Natural killer cell (primary cell): ENCODE measurements around the gene YIF1A. TPM values are rescaled to one million over a fixed set of nuclear protein-coding genes. Genes with fewer than 3 reads are reported as not detected.

Source experiments
- ATAC-seq, 3 donors: fragments of 150-1000 bp in 2 of 3; fragments of 200-7000 bp in 1 of 3; cut with Tn5 transposase; 1 replicate in 1 of 3; 2 replicates in 2 of 3; pipeline ENCODE4 v1.10.0; 2021; ENCODE audit warnings: mild to moderate bottlenecking in 2 of 3, moderate library complexity in 2 of 3
- DNase-seq, 2 donors: peaks; one replicate each; pipeline versions ENCODE4 v3.0.0 to v3.0.0-alpha.2; 2013 to 2021; ENCODE audit warnings: mixed read lengths in 1 of 2
- H3K27ac ChIP-seq: one replicate; pipeline ENCODE4 v1.5.1; 2013; ENCODE audit warnings: mild to moderate bottlenecking, low read length
- H3K27me3 ChIP-seq: one replicate; pipeline ENCODE4 v1.6.1; 2013; ENCODE audit warnings: low read length; ENCODE audit not compliant: control insufficient read depth, insufficient read depth
- H3K36me3 ChIP-seq: one replicate; pipeline ENCODE4 v1.6.1; 2013; ENCODE audit warnings: low read length; ENCODE audit not compliant: control insufficient read depth, insufficient read depth
- H3K4me1 ChIP-seq: one replicate; pipeline ENCODE4 v1.6.1; 2013; ENCODE audit warnings: low read length; ENCODE audit not compliant: control insufficient read depth, insufficient read depth
- H3K4me3 ChIP-seq: one replicate; pipeline ENCODE4 v1.5.1; 2013; ENCODE audit warnings: low read length
- H3K9me3 ChIP-seq: one replicate; pipeline ENCODE4 v1.6.1; 2013; ENCODE audit warnings: low read length; ENCODE audit not compliant: control insufficient read depth, insufficient read depth
- H3K27ac Mint-ChIP-seq, 2 donors: one replicate each; pipeline ENCODE4 v1.8.0; 2022; ENCODE audit warnings: mild to moderate bottlenecking in 2 of 2, mixed read lengths in 2 of 2, moderate library complexity in 1 of 2
- H3K27me3 Mint-ChIP-seq, 2 donors: one replicate each; pipeline ENCODE4 v1.8.0; 2022; ENCODE audit warnings: low read depth in 2 of 2, mixed read lengths in 2 of 2
- H3K36me3 Mint-ChIP-seq: one replicate; pipeline ENCODE4 v1.8.0; 2022; ENCODE audit warnings: mixed read lengths
- H3K4me1 Mint-ChIP-seq, 2 donors: one replicate each; pipeline ENCODE4 v1.8.0; 2022; ENCODE audit warnings: mixed read lengths in 2 of 2
- H3K4me3 Mint-ChIP-seq: one replicate; pipeline ENCODE4 v1.8.0; 2022; ENCODE audit warnings: mild to moderate bottlenecking, moderate library complexity, mixed read lengths
- H3K9me3 Mint-ChIP-seq, 2 donors: one replicate each; pipeline ENCODE4 v1.8.0; 2022; ENCODE audit warnings: mixed read lengths in 2 of 2
- CTCF ChIP-seq: fragments of 200-600 bp; IDR thresholded peaks from one replicate; pipeline ENCODE4 v1.8.0; 2022; ENCODE audit warnings: antibody characterized with exemption
- WGBS: methylation state at CpG from one replicate; pipeline ENCODE4 v1.1.7; 2013; ENCODE audit warnings: missing lambda C conversion rate; ENCODE audit not compliant: insufficient coverage; 5-methylcytosine and 5-hydroxymethylcytosine counted together
- intact Hi-C: fragments of 100-400 bp; cut with micrococcal nuclease; formaldehyde crosslinking; loops from one replicate; pipeline ENCODE4 v1.14.2; 2022
- total RNA-seq, 4 donors: library from RNA; stranded (reverse); fragments of 120-200 nt in 1 of 4; gene quantifications; one replicate each; pipeline versions ENCODE4 v1.2.3 to v1.2.4, GENCODE V29; 2013 to 2022

Gene YIF1A
- total RNA-seq, 3 donors from 2014 or later (not counting 1 experiment from before 2014, with no cell fraction given), result 21.9 to 28.5 (median 23.6) TPM

GRCh38 chr11:66325263-66325671, 36.3 kb upstream of the YIF1A start:
- H3K4me1 Mint-ChIP-seq, result peaks cover 19 to 43% of the 10 kb centered on the region in 2 donors
- ATAC-seq, result no peak
- H3K9me3 Mint-ChIP-seq, result no peaks in the 10 kb centered on the region
- Histone ChIP-seq H3K4me3 (no peak overlapping the region), H3K9me3 (no peaks in the 10 kb centered on the region), H3K27me3 (no peaks in the 10 kb centered on the region), H3K36me3 (no peaks in the 10 kb centered on the region), H3K4me1 (peaks cover 40% of the 10 kb centered on the region), H3K27ac (no peak overlapping the region)
- H3K36me3 Mint-ChIP-seq, result no peaks in the 10 kb centered on the region
- H3K27me3 Mint-ChIP-seq, result peaks cover 0 to under 1% of the 10 kb centered on the region in 2 donors
- no peak for DNase-seq
- TF ChIP-seq CTCF, result no peak
- intact Hi-C loops, result no loop called here
- no peak overlapping the region for H3K4me3 Mint-ChIP-seq
- 68% methylated on average over 8 of the region's 8 CpGs for WGBS
- no peak overlapping the region for H3K27ac Mint-ChIP-seq

GRCh38 chr11:66324664-66325063, 35.7 kb upstream of the YIF1A start:
- 94% methylated on average over 8 of the region's 10 CpGs for WGBS
- H3K4me3 Mint-ChIP-seq, result no peak overlapping the region
- no peaks in the 10 kb centered on the region for H3K36me3 Mint-ChIP-seq
- intact Hi-C loops, result no loop called here
- H3K27me3 ChIP-seq, result no peaks in the 10 kb centered on the region
- H3K4me3 ChIP-seq, result no peak overlapping the region
- H3K27ac Mint-ChIP-seq, result no peak overlapping the region
- peaks cover 37% of the 10 kb centered on the region for H3K4me1 ChIP-seq
- peaks cover 0 to 6% of the 10 kb centered on the region in 2 donors for H3K27me3 Mint-ChIP-seq
- DNase-seq (no peak), ATAC-seq (no peak)
- H3K9me3 Mint-ChIP-seq, result no peaks in the 10 kb centered on the region
- TF ChIP-seq CTCF, result no peak
- no peaks in the 10 kb centered on the region for H3K9me3 ChIP-seq
- no peaks in the 10 kb centered on the region for H3K36me3 ChIP-seq
- no peak overlapping the region for H3K27ac ChIP-seq
- H3K4me1 Mint-ChIP-seq, result peaks cover 19 to 43% of the 10 kb centered on the region in 2 donors

- no peak for TF ChIP-seq CTCF
- no peak overlapping the region for H3K27ac Mint-ChIP-seq
- H3K27me3 Mint-ChIP-seq, result peaks cover 7 to 14% of the 10 kb centered on the region in 2 donors
- no peaks in the 10 kb centered on the region for H3K36me3 Mint-ChIP-seq
- peaks cover 33% of the 10 kb centered on the region for H3K4me1 ChIP-seq
- H3K9me3 ChIP-seq, result no peaks in the 10 kb centered on the region
- H3K27ac ChIP-seq, result no peak overlapping the region
- 95% methylated on average over 1 of the region's 1 CpG for WGBS
- H3K36me3 ChIP-seq, result no peaks in the 10 kb centered on the region
- DNase-seq (no peak), ATAC-seq (no peak)
- H3K9me3 Mint-ChIP-seq, result no peaks in the 10 kb centered on the region
- H3K27me3 ChIP-seq, result no peaks in the 10 kb centered on the region
- no peak overlapping the region for H3K4me3 Mint-ChIP-seq
- no peak overlapping the region for H3K4me3 ChIP-seq
- intact Hi-C loops, result no loop called here
- peaks cover 20 to 45% of the 10 kb centered on the region in 2 donors for H3K4me1 Mint-ChIP-seq
Observed at GRCh38 chr11:66323684-66324083, 34.7 kb upstream of the YIF1A start.

- no peak overlapping the region for H3K4me3 Mint-ChIP-seq
- H3K27me3 Mint-ChIP-seq, result peaks cover 9 to 17% of the 10 kb centered on the region in 2 donors
- WGBS, result 96% methylated on average over 11 of the region's 11 CpGs
- no peak overlapping the region for H3K4me3 ChIP-seq
- H3K9me3 Mint-ChIP-seq, result no peaks in the 10 kb centered on the region
- intact Hi-C loops, result no loop called here
- H3K27me3 ChIP-seq, result no peaks in the 10 kb centered on the region
- peaks cover 15 to 44% of the 10 kb centered on the region in 2 donors for H3K4me1 Mint-ChIP-seq
- no peaks in the 10 kb centered on the region for H3K36me3 ChIP-seq
- H3K36me3 Mint-ChIP-seq, result no peaks in the 10 kb centered on the region
- H3K27ac ChIP-seq, result no peak overlapping the region
- no peak for ATAC-seq
- H3K27ac Mint-ChIP-seq, result no peak overlapping the region
- TF ChIP-seq CTCF, result no peak
- H3K4me1 ChIP-seq, result peaks cover 33% of the 10 kb centered on the region
- H3K9me3 ChIP-seq, result no peaks in the 10 kb centered on the region
- no peak for DNase-seq
Observed at GRCh38 chr11:66322732-66323427, 33.9 kb upstream of the YIF1A start.
